GM12872 (cell line): ENCODE results near the gene EDIL3.

ENCODE experiments used
- TF ChIP-seq, protein P1 (sequence below): IDR thresholded peaks from 3 replicates; pipeline ENCODE4 v1.5.1; 2011; ENCODE audit warnings: low read depth, mild to moderate bottlenecking, low read length, moderate library complexity; ENCODE audit not compliant: insufficient read depth

The EDIL3 gene

DNA sequence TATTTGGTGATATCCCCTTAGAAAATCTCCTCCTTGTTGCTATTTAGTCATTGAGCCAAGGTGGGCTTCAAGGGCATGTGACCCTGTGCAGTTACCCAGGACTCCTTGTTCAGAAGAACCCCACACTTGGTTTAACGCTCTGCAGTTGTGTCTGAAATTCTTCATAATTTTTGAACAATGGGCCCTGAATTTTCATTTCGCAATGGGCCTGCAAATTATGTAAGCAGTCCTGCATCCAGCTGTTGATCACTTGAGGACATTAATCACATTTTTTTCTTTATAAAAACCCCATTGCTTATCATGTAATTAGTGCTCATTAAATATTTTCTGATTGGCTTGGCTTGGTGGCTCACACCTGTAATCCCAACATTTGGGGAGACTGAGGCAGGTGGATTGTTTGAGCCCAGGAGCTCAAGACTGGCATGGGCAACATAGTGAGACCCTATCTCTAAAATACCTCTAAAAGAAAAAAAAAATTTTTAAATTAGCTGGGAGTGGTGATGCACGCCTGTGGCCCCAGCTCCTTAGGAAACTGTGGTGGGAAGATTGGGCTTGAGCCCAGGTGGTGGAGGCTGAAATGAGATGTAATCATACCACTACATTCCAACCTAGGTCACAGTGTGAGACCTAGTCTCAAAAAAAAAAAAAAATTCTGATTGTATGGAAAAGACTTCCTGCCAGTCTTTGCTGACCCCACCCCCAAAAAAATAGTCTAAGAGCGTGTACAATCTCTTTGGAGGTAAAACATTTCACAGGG, 469.8 kb downstream of the EDIL3 start:
- TF ChIP-seq, protein P1, sequence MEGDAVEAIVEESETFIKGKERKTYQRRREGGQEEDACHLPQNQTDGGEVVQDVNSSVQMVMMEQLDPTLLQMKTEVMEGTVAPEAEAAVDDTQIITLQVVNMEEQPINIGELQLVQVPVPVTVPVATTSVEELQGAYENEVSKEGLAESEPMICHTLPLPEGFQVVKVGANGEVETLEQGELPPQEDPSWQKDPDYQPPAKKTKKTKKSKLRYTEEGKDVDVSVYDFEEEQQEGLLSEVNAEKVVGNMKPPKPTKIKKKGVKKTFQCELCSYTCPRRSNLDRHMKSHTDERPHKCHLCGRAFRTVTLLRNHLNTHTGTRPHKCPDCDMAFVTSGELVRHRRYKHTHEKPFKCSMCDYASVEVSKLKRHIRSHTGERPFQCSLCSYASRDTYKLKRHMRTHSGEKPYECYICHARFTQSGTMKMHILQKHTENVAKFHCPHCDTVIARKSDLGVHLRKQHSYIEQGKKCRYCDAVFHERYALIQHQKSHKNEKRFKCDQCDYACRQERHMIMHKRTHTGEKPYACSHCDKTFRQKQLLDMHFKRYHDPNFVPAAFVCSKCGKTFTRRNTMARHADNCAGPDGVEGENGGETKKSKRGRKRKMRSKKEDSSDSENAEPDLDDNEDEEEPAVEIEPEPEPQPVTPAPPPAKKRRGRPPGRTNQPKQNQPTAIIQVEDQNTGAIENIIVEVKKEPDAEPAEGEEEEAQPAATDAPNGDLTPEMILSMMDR = no peak

DNA sequence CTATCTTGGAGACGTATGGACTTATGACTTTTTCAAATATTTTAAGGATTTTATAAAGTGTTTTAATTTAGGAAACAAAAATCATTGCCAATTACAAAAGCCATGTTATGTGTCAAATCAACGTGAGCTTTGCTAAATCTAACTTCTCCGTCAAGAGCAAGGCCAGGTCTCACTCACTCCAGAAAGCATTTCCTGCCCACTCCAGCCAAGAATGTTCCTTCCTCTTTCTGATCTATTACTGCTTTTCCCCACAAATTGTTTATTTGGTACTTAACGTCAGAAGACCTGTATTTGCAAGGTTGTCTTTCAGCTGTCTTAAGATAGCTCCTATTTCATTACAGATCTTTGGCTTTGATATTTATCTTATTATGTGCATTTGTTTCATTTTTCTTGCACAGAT, 470.5 kb downstream of the EDIL3 start:
- TF ChIP-seq, protein P1 = no peak

DNA sequence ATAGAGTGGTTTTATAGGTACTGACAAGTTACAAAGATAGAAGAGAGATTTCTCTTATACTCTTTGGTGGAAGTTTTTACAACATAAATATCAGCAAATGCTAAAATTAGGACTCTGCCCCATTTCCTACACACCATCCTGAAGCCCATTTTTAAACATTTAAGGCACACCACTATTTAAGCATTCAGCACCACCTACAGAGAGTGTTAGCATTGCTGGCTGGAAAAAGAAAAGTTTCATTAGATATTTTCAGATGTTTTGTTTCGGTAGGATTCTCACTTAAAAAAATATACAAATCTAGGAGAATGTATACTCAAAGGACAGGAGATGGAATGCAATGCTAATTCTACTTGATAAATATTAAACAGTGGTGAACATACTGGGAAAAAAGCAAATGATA, 471.1 kb downstream of the EDIL3 start:
- TF ChIP-seq, protein P1 = no peak

DNA sequence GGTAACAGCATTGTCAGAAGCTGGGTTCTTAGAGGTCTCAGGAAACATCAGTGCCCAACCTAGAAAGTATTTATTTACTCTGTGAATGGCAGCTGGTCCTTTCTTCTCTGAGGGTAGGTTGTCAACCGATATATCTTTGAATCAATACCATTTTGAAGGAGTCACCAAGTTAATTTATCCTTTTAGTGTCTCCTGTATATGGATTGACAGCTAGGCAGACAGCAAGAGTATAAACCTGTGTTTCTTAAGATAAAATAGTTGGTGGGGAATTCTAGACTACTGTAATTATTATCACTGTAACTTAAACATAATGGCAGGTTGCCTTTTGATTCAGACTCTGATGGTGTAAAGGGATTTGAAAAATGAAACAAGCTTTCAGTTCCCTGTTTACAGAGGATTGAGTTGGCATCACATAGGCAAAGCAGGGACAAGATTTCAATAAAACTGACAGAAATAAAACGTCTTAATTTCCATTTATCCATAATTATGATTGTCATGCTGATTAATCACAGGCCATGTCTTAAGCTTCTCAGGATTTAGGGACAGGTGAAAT, 473.2 kb downstream of the EDIL3 start:
- TF ChIP-seq, protein P1 = no peak

DNA sequence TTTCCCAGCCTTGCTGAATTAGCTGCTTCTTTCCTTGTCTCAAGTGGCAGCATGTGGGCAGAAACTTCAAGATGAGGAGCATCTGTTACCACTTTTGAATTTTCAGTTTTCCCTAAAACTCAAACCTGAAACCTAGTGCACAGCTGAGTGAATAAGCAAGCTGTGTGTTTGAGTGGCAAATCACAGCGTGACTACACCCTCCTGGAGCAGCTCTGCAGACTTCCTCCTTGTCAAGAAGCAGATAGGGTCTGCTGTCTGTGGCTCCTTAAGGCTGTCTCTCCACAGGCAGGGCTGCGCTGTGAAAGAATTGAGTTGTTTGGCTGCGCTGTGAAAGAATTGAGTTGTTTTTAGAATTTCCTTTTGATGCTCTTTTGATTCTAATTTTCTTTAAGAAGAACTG, 484.4 kb downstream of the EDIL3 start:
- TF ChIP-seq, protein P1 = no peak

DNA sequence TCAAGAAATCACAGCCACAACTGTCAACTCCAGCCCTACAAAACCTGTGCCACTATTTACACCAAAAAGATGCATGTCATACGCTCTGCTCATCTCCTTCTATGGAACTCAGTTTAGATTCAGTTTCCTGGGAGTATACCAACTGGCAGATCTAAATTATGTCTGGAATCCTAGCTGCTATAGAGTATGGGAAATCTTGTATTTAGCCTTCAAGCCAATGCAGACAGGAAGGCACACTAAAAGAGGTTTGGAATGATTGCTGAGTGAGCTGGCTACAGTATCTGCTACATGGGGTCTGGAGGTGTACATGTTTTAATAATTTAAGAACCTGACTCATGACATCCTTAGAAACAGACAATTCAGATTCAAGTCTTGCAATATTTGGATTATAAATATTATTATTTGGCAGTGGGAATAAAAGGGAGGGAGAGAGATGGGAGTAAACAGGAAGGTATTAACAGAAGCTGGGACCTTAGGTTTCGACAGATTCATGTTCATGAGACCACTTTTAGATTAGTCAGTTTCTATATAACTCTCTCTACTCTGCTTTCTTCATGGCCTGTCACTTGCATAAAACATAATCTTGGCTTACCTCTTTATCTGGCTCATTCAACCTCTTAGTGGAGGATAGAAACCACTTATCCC, 485.2 kb downstream of the EDIL3 start:
- TF ChIP-seq, protein P1 = no peak

DNA sequence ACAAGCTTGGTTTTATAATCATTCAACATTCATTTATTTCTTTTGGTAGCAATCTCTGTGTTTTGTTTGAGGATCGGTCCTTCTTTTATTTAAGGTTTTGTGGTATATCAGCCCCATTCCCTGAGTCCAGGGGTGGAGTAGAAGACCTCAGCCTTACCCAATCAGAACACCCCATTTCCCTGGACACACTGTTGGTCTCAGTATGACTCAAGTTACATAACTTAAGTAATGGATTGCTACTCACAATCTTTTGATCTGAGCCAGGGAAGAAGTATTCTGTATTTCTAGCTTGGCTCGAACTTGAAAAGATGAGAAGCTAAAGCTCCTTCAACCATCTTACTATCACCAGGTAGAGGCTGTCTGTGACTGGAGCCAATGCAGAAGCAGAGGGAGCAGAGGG, 488.8 kb downstream of the EDIL3 start:
- TF ChIP-seq, protein P1 = no peak
